Astrocyte (in vitro differentiated cells and primary cell): ENCODE results near the gene RAB8A. TPM values are rescaled to one million over a fixed set of nuclear protein-coding genes. Genes with fewer than 3 reads are reported as not detected.

ENCODE experiments used
- DNase-seq: peaks from one replicate; pipeline ENCODE4 v3.0.0-alpha.2; 2010; ENCODE audit warnings: low read depth
- FAIRE-seq: peaks from 2 replicates; lab custom pipeline; 2011; peaks lifted over from hg19 to GRCh38; lab: Jason Lieb, UNC
- H2AFZ ChIP-seq: 2 replicates; pipeline ENCODE4 v1.6.0; 2012; ENCODE audit warnings: low read depth, low read length, inconsistent platforms
- H3K27ac ChIP-seq: 2 replicates; pipeline ENCODE4 v1.5.1; 2011; ENCODE audit warnings: low read depth, low read length, inconsistent platforms
- H3K27me3 ChIP-seq: 2 replicates; pipeline ENCODE4 v1.6.0; 2011; ENCODE audit warnings: low read length, inconsistent platforms; ENCODE audit not compliant: insufficient read depth
- H3K36me3 ChIP-seq: 2 replicates; pipeline ENCODE4 v1.5.1; 2011; ENCODE audit warnings: low read length, inconsistent platforms; ENCODE audit not compliant: insufficient read depth
- H3K4me1 ChIP-seq: 2 replicates; pipeline ENCODE4 v1.5.1; 2011; ENCODE audit warnings: low read length, inconsistent platforms; ENCODE audit not compliant: insufficient read depth
- H3K4me2 ChIP-seq: 2 replicates; pipeline ENCODE4 v1.6.0; 2012; ENCODE audit warnings: low read length, inconsistent platforms
- H3K4me3 ChIP-seq: 2 replicates; pipeline ENCODE4 v1.5.1; 2011; ENCODE audit warnings: low read depth, mild to moderate bottlenecking, low read length, inconsistent platforms; ENCODE audit not compliant: insufficient read depth
- H3K79me2 ChIP-seq: 2 replicates; pipeline ENCODE4 v1.6.0; 2012; ENCODE audit warnings: mild to moderate bottlenecking, low read length, inconsistent platforms; ENCODE audit not compliant: insufficient read depth
- H3K9ac ChIP-seq: 2 replicates; pipeline ENCODE4 v1.6.0; 2012; ENCODE audit warnings: mild to moderate bottlenecking, low read length, inconsistent platforms
- H3K9me3 ChIP-seq: 2 replicates; pipeline ENCODE4 v1.5.1; 2012; ENCODE audit warnings: low read depth, mild to moderate bottlenecking, low read length, inconsistent platforms; ENCODE audit not compliant: insufficient read depth
- H4K20me1 ChIP-seq: 2 replicates; pipeline ENCODE4 v1.6.0; 2012; ENCODE audit warnings: low read length, inconsistent platforms; ENCODE audit not compliant: insufficient read depth
- H3K27ac Mint-ChIP-seq: one replicate; pipeline ENCODE4 v1.8.0; 2021; ENCODE audit warnings: mild to moderate bottlenecking, mixed read lengths; ENCODE audit not compliant: unreplicated experiment
- H3K27me3 Mint-ChIP-seq: one replicate; pipeline ENCODE4 v1.8.0; 2021; ENCODE audit warnings: low read depth, mixed read lengths; ENCODE audit not compliant: unreplicated experiment
- H3K36me3 Mint-ChIP-seq: one replicate; pipeline ENCODE4 v1.8.0; 2021; ENCODE audit warnings: low read depth, mixed read lengths; ENCODE audit not compliant: unreplicated experiment
- H3K4me1 Mint-ChIP-seq: one replicate; pipeline ENCODE4 v1.8.0; 2021; ENCODE audit warnings: low read depth, mixed read lengths; ENCODE audit not compliant: unreplicated experiment
- H3K4me3 Mint-ChIP-seq: one replicate; pipeline ENCODE4 v1.8.0; 2021; ENCODE audit warnings: mild to moderate bottlenecking, moderate library complexity, mixed read lengths; ENCODE audit not compliant: unreplicated experiment
- H3K9me3 Mint-ChIP-seq: one replicate; pipeline ENCODE4 v1.8.0; 2021; ENCODE audit warnings: mild to moderate bottlenecking, mixed read lengths; ENCODE audit not compliant: unreplicated experiment
- EZH2 ChIP-seq: IDR thresholded peaks from 2 replicates; pipeline ENCODE4 v1.6.1; 2012; ENCODE audit warnings: mild to moderate bottlenecking, low read length, inconsistent platforms; ENCODE audit not compliant: insufficient read depth
- total RNA-seq: library from RNA; stranded (reverse); gene quantifications from 2 replicates; pipeline ENCODE4 v1.2.1, GENCODE V29; 2021
- TF ChIP-seq, protein P1 (sequence below): IDR thresholded peaks from 2 replicates; pipeline ENCODE4 v1.5.1; 2011; ENCODE audit warnings: low read depth, mild to moderate bottlenecking, inconsistent platforms, low read length, moderate library complexity; ENCODE audit not compliant: insufficient read depth

Gene RAB8A
- total RNA-seq, 1 donor from 2014 or later, result 80.5 TPM

DNA sequence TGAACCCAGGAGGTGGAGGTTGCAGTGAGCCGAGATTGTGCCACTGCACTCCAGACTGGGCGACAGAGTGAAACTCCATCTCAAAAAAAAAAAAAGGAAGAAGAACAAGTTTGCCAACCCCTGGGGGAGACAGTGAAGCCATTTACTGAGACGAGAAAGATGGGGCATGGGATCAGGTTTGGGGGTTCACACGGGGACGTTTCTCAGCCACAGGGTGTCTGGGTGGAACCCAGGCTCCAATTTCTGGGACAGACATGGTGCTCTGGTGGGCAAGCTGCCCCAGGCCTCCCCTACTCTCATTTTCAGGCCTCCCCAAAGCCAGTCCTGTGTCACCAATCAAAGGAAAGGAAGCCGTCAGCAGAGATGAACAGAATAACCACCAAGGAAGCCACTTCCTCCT is 45.2 kb downstream of the RAB8A start:
- FAIRE-seq, result no peak
- H3K27ac ChIP-seq, result no peak overlapping the region
- H3K9me3 ChIP-seq, result no peaks in the 10 kb centered on the region
- TF ChIP-seq, protein P1, sequence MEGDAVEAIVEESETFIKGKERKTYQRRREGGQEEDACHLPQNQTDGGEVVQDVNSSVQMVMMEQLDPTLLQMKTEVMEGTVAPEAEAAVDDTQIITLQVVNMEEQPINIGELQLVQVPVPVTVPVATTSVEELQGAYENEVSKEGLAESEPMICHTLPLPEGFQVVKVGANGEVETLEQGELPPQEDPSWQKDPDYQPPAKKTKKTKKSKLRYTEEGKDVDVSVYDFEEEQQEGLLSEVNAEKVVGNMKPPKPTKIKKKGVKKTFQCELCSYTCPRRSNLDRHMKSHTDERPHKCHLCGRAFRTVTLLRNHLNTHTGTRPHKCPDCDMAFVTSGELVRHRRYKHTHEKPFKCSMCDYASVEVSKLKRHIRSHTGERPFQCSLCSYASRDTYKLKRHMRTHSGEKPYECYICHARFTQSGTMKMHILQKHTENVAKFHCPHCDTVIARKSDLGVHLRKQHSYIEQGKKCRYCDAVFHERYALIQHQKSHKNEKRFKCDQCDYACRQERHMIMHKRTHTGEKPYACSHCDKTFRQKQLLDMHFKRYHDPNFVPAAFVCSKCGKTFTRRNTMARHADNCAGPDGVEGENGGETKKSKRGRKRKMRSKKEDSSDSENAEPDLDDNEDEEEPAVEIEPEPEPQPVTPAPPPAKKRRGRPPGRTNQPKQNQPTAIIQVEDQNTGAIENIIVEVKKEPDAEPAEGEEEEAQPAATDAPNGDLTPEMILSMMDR, result no peak
- no peak for TF ChIP-seq EZH2
- no peak overlapping the region for H3K4me3 ChIP-seq
- H3K36me3 Mint-ChIP-seq, result no peaks in the 10 kb centered on the region
- H3K27me3 Mint-ChIP-seq, result peaks cover 27% of the 10 kb centered on the region
- H3K36me3 ChIP-seq, result no peaks in the 10 kb centered on the region
- H3K79me2 ChIP-seq, result no peaks in the 10 kb centered on the region
- H3K4me1 Mint-ChIP-seq, result peaks cover 6% of the 10 kb centered on the region
- H3K27me3 ChIP-seq, result no peaks in the 10 kb centered on the region
- no peak overlapping the region for H3K9ac ChIP-seq
- peaks cover 8% of the 10 kb centered on the region for H3K4me1 ChIP-seq
- DNase-seq, result no peak
- H3K4me3 Mint-ChIP-seq, result no peak overlapping the region
- no peak overlapping the region for H2AFZ ChIP-seq
- H3K4me2 ChIP-seq, result no peak overlapping the region
- H3K27ac Mint-ChIP-seq, result no peak overlapping the region
- H4K20me1 ChIP-seq, result no peaks in the 10 kb centered on the region
- H3K9me3 Mint-ChIP-seq, result no peaks in the 10 kb centered on the region

DNA sequence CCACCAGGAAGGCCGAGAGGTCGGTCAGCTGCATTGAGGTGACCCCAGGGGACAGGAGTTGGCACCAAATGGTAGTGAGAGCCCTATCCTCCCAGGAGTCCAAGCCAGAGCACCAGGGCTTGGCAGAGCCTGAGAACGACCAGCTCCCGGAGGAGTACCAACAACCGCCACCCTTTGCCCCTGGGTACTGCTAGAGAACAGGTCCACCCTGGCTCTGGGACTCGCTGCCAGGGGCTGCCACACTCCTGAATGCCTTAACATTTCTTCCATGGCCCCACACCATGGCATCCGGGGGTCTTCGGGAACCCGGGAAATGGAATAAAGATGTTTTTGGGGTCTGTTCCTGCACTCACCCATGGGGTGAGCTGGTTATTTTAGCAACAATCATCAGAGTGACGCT is 45.9 kb downstream of the RAB8A start:
- no peaks in the 10 kb centered on the region for H3K9me3 ChIP-seq
- FAIRE-seq, result no peak
- H3K27me3 ChIP-seq, result no peaks in the 10 kb centered on the region
- H3K4me3 ChIP-seq, result no peak overlapping the region
- no peak overlapping the region for H3K27ac ChIP-seq
- no peaks in the 10 kb centered on the region for H3K36me3 ChIP-seq
- H3K4me1 Mint-ChIP-seq, result peaks cover 6% of the 10 kb centered on the region
- H3K4me3 Mint-ChIP-seq, result no peak overlapping the region
- no peak overlapping the region for H3K9ac ChIP-seq
- no peaks in the 10 kb centered on the region for H3K36me3 Mint-ChIP-seq
- H3K27ac Mint-ChIP-seq, result no peak overlapping the region
- H3K9me3 Mint-ChIP-seq, result no peaks in the 10 kb centered on the region
- no peak for DNase-seq
- peaks cover 8% of the 10 kb centered on the region for H3K4me1 ChIP-seq
- TF ChIP-seq EZH2, result no peak
- TF ChIP-seq, protein P1, result no peak
- no peak overlapping the region for H3K4me2 ChIP-seq
- H3K27me3 Mint-ChIP-seq, result peaks cover 27% of the 10 kb centered on the region
- H2AFZ ChIP-seq, result no peak overlapping the region
- H3K79me2 ChIP-seq, result no peaks in the 10 kb centered on the region
- H4K20me1 ChIP-seq, result no peaks in the 10 kb centered on the region

DNA sequence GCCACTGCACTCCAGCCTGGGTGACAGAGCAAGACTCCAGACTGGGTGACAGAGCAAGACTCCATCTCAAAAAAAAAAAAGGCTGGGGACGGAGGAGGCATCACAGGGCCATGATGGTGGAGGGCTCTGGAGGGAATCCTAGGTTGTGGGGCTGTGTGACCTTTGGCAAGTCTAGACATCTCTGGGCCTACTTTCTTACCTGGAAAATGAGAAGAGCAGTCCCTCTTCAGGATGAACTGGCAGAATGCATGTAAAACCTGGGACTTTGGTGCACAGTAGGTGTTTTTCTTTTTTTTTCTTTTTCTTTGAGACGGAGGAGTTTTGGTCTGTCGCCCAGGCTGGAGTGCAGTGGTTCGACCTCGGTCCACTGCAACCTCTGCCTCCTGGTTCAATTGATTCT is 48.0 kb downstream of the RAB8A start:
- Histone ChIP-seq H3K36me3 (no peaks in the 10 kb centered on the region), H3K27me3 (no peaks in the 10 kb centered on the region), H3K79me2 (no peaks in the 10 kb centered on the region), H3K4me2 (no peak overlapping the region), H3K9me3 (no peaks in the 10 kb centered on the region), H2AFZ (no peak overlapping the region), H4K20me1 (no peaks in the 10 kb centered on the region), H3K4me3 (no peak overlapping the region), H3K9ac (no peak overlapping the region), H3K27ac (no peak overlapping the region), H3K4me1 (peaks cover 8% of the 10 kb centered on the region)
- FAIRE-seq (no peak), DNase-seq (no peak)
- H3K4me3 Mint-ChIP-seq, result no peak overlapping the region
- no peaks in the 10 kb centered on the region for H3K9me3 Mint-ChIP-seq
- H3K4me1 Mint-ChIP-seq, result peaks cover 6% of the 10 kb centered on the region
- H3K27ac Mint-ChIP-seq, result no peak overlapping the region
- H3K27me3 Mint-ChIP-seq, result peaks cover 26% of the 10 kb centered on the region
- TF ChIP-seq EZH2, result no peak
- TF ChIP-seq, protein P1, result no peak
- H3K36me3 Mint-ChIP-seq, result no peaks in the 10 kb centered on the region
